Stimulated activated CD8-positive, alpha-beta memory T cell treated with anti-CD3 and anti-CD28 coated beads, Interleukin-7, amount 100 ng/mL, for 48 hours (primary cell): ENCODE data around the gene PITPNB.
A peak's percentile ranks its signal among the peaks of the same experiment; 100 is the strongest.

ENCODE experiments used
- DNase-seq, 2 donors: peaks; one replicate each; pipeline ENCODE4 v3.0.0-alpha.2; 2020; ENCODE audit warnings: low read depth in 1 of 2; ENCODE audit errors: extremely low read depth in 1 of 2

Gene PITPNB

GRCh38 chr22:27805841-27806240, 113.2 kb downstream of the PITPNB start:
- DNase-seq = no peak

DNA sequence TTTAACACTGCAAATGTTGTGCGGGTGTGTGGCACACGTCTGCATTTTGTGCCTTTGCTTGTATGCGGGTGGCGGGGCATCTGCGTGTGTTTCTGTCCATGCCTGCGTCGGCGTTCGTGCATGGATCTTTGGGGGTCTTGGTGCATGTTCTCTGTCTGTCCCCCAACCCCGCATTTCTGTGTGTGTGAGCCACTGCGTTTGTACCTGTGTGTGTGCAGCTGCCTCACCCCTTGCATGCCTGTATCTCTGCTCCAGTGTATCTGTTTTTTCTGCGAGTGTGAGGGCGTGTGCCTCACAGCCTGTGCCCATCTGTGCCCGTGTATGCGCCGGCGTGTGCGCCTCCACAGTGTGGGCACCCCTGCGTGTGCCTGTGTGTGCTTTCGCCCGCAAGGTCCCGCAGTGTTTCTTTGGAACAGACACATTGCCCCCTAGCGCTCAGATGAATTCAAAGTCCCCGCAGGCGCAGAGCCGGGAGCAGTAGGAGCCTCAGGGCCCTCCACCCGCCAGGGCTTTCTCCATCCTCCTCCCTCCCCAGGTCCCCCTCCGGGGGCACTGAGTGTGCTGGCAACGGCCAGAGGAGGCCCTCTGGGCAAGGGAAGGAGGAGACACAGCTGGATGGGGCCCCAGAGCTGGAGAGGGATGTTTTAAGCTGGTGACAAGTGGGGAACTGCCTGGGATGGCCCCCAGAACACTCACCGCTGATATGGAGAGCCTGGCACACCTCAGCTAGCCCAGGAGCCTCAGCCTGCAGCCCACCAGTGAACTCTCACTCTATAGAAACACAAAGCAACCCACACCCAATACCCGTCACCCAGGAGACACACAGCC, 114.4 kb downstream of the PITPNB start:
- peak in 1 of 2 donors; percentile 24 for DNase-seq

- no peak for DNase-seq
Measured at GRCh38 chr22:27803841-27804415, 115.1 kb downstream of the PITPNB start.

DNA sequence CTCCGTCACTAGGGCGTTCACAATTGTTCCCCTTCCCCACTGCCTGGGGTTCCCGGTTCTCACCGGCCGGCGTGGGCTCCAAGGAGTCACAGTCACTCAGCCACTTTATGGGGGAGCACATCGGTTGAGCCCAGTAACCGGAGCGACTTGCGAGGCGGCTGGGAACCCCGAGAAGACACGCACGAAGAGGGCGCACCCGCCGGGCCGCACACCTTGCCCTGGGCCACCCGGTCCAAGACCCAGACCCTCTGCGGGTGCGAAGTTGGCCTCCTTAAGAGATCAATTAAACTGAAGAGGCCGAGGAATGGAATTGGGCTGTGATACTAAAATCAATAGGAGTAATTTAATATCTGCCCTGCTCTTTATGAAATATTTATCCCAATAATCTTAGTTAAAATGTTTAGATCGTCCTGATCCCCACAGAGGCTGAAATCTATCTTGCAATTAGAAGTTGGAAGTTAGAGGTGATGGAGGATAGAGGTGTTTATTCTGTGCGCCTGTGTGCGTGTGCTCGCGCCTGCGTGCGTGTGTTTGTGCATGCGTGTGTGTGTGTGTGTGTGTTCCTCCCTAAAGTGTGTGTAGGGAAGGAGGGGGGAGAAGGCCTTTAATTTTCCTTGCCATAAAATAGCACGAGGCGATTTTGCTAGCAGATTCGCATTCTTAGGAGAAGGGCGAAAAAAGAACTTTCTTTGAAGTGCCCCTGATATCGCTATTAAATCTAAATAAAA, 116.5 kb downstream of the PITPNB start:
- no peak for DNase-seq
